Neutrophil (primary cell): ENCODE data around the gene HDHD5.

Source experiments
- H3K27ac ChIP-seq: fragments of 200-600 bp; sonication (generic); 2 replicates; pipeline ENCODE4 v1.5.1; 2016; ENCODE audit warnings: mild to moderate bottlenecking, moderate library complexity
- H3K27me3 ChIP-seq: fragments of 200-600 bp; sonication (generic); 2 replicates; pipeline ENCODE4 v1.6.0; 2016; ENCODE audit warnings: mild to moderate bottlenecking
- H3K36me3 ChIP-seq: fragments of 200-600 bp; sonication (generic); 2 replicates; pipeline ENCODE4 v1.5.1; 2017
- H3K4me1 ChIP-seq, 2 experiments: fragments of 200-600 bp in 1 of 2; sonication (generic) in 1 of 2; 1 replicate in 1 of 2; 2 replicates in 1 of 2; pipeline versions ENCODE4 v1.5.1 to v1.6.1; 2013 to 2016; ENCODE audit warnings: low read depth in 1 of 2, low read length in 1 of 2, mild to moderate bottlenecking in 1 of 2, moderate library complexity in 1 of 2; ENCODE audit not compliant: control insufficient read depth in 1 of 2, insufficient read depth in 1 of 2
- H3K4me3 ChIP-seq, 2 experiments: fragments of 200-600 bp in 1 of 2; sonication (generic) in 1 of 2; 1 replicate in 1 of 2; 2 replicates in 1 of 2; pipeline ENCODE4 v1.5.1; 2013 to 2016; ENCODE audit warnings: low read depth in 1 of 2, low read length in 1 of 2, mild to moderate bottlenecking in 1 of 2, moderate library complexity in 1 of 2
- H3K9me3 ChIP-seq: fragments of 200-600 bp; sonication (generic); 2 replicates; pipeline ENCODE4 v1.5.1; 2016
- CTCF ChIP-seq: fragments of 200-600 bp; sonication (generic); IDR thresholded peaks from 2 replicates; pipeline ENCODE4 v1.5.1; 2016; ENCODE audit warnings: antibody characterized with exemption

HDHD5 gene

GRCh38 chr22:17121233-17122195 lies 37.6 kb downstream of the HDHD5 start, which contains the start of gene TMEM121B:
TMEM121B (minus strand) TSS chr22:17121360; CDS start chr22:17121127, 233 bp downstream.
- Histone ChIP-seq H3K36me3 (no peaks in the 10 kb centered on the region), H3K27me3 (peaks cover 56% of the 10 kb centered on the region), H3K4me3 (peak within 1 kb of the TSS; percentile 69 to 77), H3K9me3 (no peaks in the 10 kb centered on the region), H3K4me1 (peaks cover 43 to 53% of the 10 kb centered on the region in 2 experiments), H3K27ac (peak within 1 kb of the TSS; percentile 47)
- TF ChIP-seq CTCF, result no peak

DNA sequence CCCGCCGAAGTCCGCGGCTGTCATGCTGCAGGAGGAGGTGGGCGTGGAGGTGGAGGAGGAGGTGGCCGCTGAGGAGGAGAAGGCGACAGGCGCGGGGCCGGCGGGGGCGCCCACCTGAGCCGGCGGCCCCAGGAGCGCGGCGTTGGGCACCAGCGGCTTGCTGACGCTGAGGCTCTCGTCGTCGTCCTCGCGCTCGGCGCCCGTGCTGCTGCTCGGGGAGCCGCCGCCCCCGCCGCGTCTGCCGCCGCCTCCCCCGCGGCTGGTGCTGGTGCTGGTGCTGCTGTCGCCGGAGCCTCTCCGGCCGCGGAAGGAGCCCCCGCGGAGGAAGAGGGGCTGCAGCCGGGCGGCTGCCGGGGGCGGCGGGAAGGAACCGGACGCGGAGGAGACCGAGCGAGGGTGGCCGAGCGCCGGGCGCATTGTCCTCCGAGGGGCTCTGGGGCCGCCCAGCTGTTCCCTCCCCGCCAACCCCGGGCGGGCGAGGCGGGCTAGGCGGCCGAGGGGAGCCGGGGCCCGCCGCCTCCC lies 38.3 kb downstream of the HDHD5 start:
- no peaks in the 10 kb centered on the region for H3K36me3 ChIP-seq
- peak overlapping the region; percentile 47 for H3K27ac ChIP-seq
- TF ChIP-seq CTCF, result no peak
- peaks cover 50 to 61% of the 10 kb centered on the region in 2 experiments for H3K4me1 ChIP-seq
- H3K4me3 ChIP-seq, result peak overlapping the region; percentile 69 to 77
- no peaks in the 10 kb centered on the region for H3K9me3 ChIP-seq
- H3K27me3 ChIP-seq, result peaks cover 56% of the 10 kb centered on the region

DNA sequence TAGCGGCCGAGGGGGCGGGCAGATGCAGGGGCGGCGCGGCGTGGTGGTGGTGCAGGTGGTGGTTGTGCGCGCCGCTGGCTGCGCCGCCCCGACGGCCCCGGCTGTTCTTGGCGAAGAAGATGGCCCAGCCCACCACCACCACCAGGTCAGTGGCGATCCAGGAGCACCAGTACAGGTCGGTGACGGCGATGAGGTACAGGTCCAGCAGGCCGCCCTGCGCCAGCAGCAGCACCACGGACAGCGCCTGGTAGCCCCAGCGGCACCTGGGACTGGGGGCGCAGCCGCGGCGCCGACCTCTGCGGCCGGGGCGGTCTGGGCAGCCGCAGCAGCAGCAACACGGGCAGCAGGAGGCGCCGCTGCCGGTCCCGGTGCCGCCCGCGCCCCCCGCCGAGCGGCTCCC lies 38.8 kb downstream of the HDHD5 start:
- peaks cover 55 to 66% of the 10 kb centered on the region in 2 experiments for H3K4me1 ChIP-seq
- peaks cover 4% of the 10 kb centered on the region for H3K36me3 ChIP-seq
- peak overlapping the region; percentile 69 to 77 for H3K4me3 ChIP-seq
- peaks cover 56% of the 10 kb centered on the region for H3K27me3 ChIP-seq
- H3K9me3 ChIP-seq, result no peaks in the 10 kb centered on the region
- no peak overlapping the region for H3K27ac ChIP-seq
- no peak for TF ChIP-seq CTCF

GRCh38 chr22:17119481-17120202 lies 39.4 kb downstream of the HDHD5 start:
- H3K36me3 ChIP-seq, result peaks cover 11% of the 10 kb centered on the region
- H3K27ac ChIP-seq, result no peak overlapping the region
- H3K4me3 ChIP-seq, result peak overlapping the region; percentile 69 to 77
- TF ChIP-seq CTCF, result peak; percentile 25
- peaks cover 61 to 72% of the 10 kb centered on the region in 2 experiments for H3K4me1 ChIP-seq
- H3K27me3 ChIP-seq, result peaks cover 55% of the 10 kb centered on the region
- H3K9me3 ChIP-seq, result no peaks in the 10 kb centered on the region

DNA sequence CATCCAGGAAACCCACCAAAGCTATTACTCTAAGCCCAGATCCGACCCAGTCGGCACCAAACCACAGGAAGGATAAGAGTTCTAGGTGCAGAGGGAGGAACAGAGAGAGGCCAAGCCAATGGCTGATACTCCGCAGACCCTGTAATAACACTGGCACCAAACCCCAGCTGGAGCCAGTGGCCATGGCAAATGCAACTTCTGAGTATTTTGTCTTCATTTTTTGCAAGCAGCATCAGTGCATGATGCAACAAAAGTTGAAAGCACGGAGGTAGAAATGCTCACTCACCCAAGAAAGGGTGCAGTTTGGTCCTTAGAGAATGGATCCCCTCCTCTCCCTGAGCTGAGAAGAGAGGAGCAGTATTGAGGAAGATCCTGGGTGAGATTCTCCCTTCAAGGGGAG lies 40.7 kb downstream of the HDHD5 start:
- Histone ChIP-seq H3K27me3 (peaks cover 42% of the 10 kb centered on the region), H3K9me3 (no peaks in the 10 kb centered on the region), H3K4me3 (peak overlapping the region; percentile 69 to 77), H3K4me1 (peaks cover 74 to 85% of the 10 kb centered on the region in 2 experiments), H3K27ac (peak overlapping the region; percentile 91), H3K36me3 (peaks cover 24% of the 10 kb centered on the region)
- no peak for TF ChIP-seq CTCF
